Heart left ventricle (tissue), 16 donors: ENCODE results near the gene CDC20. TPM values are rescaled to one million over a fixed set of nuclear protein-coding genes. Genes with fewer than 3 reads are reported as not detected.

Source experiments
- ATAC-seq, 4 donors: fragments of 200-7000 bp; cut with Tn5 transposase; one replicate each; pipeline ENCODE4 v1.9.1; 2020 to 2022; ENCODE audit warnings: moderate library complexity in 4 of 4, mild to moderate bottlenecking in 3 of 4, moderate number of reproducible peaks in 1 of 4
- DNase-seq, 5 donors: peaks; one replicate each; pipeline ENCODE4 v3.0.0-alpha.2; 2020
- H3K27ac ChIP-seq, 12 donors: fragments of 200-600 bp; sonication (generic) in 4 of 12; one replicate each; pipeline versions ENCODE4 v1.5.0 to v1.8.0; 2016 to 2022; ENCODE audit warnings: mild to moderate bottlenecking in 2 of 12
- H3K27me3 ChIP-seq, 9 donors: fragments of 200-600 bp; sonication (generic) in 2 of 9; one replicate each; pipeline versions ENCODE4 v1.5.1 to v1.8.0; 2016 to 2022; ENCODE audit warnings: mild to moderate bottlenecking in 3 of 9
- H3K36me3 ChIP-seq, 9 donors: fragments of 200-600 bp; sonication (generic) in 2 of 9; one replicate each; pipeline versions ENCODE4 v1.5.0 to v1.8.0; 2018 to 2022; ENCODE audit warnings: mild to moderate bottlenecking in 2 of 9
- H3K4me1 ChIP-seq, 12 donors: fragments of 200-600 bp; sonication (generic) in 4 of 12; one replicate each; pipeline versions ENCODE4 v1.5.0 to v1.8.0; 2016 to 2022; ENCODE audit warnings: mild to moderate bottlenecking in 3 of 12
- H3K4me3 ChIP-seq, 12 donors: fragments of 200-600 bp; sonication (generic) in 4 of 12; one replicate each; pipeline versions ENCODE4 v1.5.0 to v1.8.0; 2017 to 2022; ENCODE audit warnings: mild to moderate bottlenecking in 9 of 12, moderate library complexity in 4 of 12
- H3K9me3 ChIP-seq, 12 donors: fragments of 200-600 bp; sonication (generic) in 4 of 12; one replicate each; pipeline versions ENCODE4 v1.5.0 to v1.8.0; 2016 to 2022; ENCODE audit warnings: mild to moderate bottlenecking in 1 of 12
- POLR2A ChIP-seq, 2 donors: fragments of 450-650 bp; IDR thresholded peaks; one replicate each; pipeline ENCODE4 v1.6.1; 2017; ENCODE audit warnings: antibody characterized with exemption in 2 of 2, mild to moderate bottlenecking in 2 of 2, moderate library complexity in 2 of 2
- WGBS, 4 donors: extraction: QIAGEN DNeasy Blood & Tissue Kit in 2 of 4; methylation state at CpG; one replicate each; pipeline versions ENCODE4 v1.1.5 to v1.1.7; 2013 to 2018; 5-methylcytosine and 5-hydroxymethylcytosine counted together
- intact Hi-C, 10 donors: fragments of 100-400 bp; cut with DNase I; formaldehyde crosslinking; loops; one replicate each; pipeline versions ENCODE4 v1.11.1 to v1.14.2; 2022
- microRNA-seq, 4 donors: library from miRNA; unstranded; fragments of <30 nt; microRNA quantifications; one replicate each; pipeline versions ENCODE4 to v1.2.0, GENCODE V29; 2017 to 2020
- polyA plus RNA-seq, 2 donors: library from polyadenylated mRNA; stranded (reverse); fragments of 200-250 nt; gene quantifications; one replicate each; pipeline ENCODE4 v1.2.3, GENCODE V29; 2013
- total RNA-seq, 9 donors: library from RNA; depleted of rRNA in 2 of 9; stranded (reverse); fragments of >200 nt in 2 of 9; fragmentation: NEBNext Ultra II Directional in 3 of 9; extraction: Animal tissue kit (Norgen Biotek cat#: 25700) in 3 of 9; gene quantifications; one replicate each; pipeline versions ENCODE4 v1.1.0 to v1.2.4, GENCODE V29; 2016 to 2023
- TF ChIP-seq, protein P1 (sequence below), 12 donors: fragments of 200-600 bp; sonication (generic) in 4 of 12; IDR thresholded peaks; one replicate each; pipeline versions ENCODE4 v1.5.0 to v1.8.0; 2018 to 2022; ENCODE audit warnings: antibody characterized with exemption in 12 of 12, mild to moderate bottlenecking in 5 of 12
- donor health status: ischemic (EF 13 %, LVEDD 7.1; RV severe dilation, severe dysfunction).
- donor health status: healthy with polysubstance abuse.
- donor health status: DM: no; HTN: yes; CAD: no.
- donor health status: DM: no; HTN: no; CAD: no.
- donor health status: ischemic (EF 25% LVEDD 6.9; RV normal size, moderate dysfunction).
- donor health status: ischemic (EF 25% LVEDD 5.7; RV mildly dilated, moderate dysfunction).
- donor health status: healthy.
- donor health status: DM: yes; HTN: yes; CAD: no.
- donor health status: ischemic (EF 35%, LVEDD 5.7; RV mildly dilated, moderate dysfunction).
- donor health status: nonischemic (EF 11% LVEDD 7.7; RV severe dilation, severe dysfunction).
- donor health status: DM: yes; HTN: yes; CAD: no.
- donor health status: PGD.
- donor health status: ischemic (EF 29% LVEDD 5.4; RV normal size, mild dysfunction).
- donor health status: nonischemic (EF 23%, LVEDD 6.1; RV moderate dilation, normal function).

Gene CDC20
- total and polyA plus RNA-seq, 11 donors, result 0.38 to 16.9 (median 1.5) TPM

DNA sequence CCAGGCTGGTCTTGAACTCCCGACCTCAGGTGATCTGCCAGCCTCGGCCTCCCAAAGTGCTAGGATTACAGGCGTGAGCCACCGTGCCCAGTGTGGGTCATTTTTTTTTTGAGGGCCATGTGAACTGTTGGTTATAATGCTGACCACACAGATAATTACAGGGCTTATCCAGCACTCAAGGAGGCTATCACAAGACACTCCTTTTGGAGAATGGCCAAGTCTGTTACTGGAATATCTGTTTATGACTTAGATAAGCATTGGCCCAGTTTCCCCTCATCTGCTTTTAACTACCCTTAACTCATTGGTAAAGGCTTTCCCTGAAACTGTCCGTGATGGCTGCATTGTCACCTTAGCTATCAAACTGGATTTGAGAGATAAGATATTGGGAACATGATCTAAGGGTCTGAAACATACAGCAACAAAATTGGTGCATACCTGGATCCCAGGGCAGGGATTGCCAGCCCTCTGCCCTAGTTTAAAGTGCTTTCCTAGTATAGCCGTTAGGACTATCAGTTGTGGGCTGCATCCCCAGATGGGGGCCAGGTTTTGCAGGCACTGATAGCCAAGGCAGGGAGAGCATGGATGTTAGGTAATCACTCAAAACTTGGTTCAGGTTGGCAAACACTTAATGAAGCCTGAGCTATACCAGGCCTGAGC is 46.6 kb downstream of the CDC20 start:
- no peaks in the 10 kb centered on the region for H3K27me3 ChIP-seq
- TF ChIP-seq, protein P1, sequence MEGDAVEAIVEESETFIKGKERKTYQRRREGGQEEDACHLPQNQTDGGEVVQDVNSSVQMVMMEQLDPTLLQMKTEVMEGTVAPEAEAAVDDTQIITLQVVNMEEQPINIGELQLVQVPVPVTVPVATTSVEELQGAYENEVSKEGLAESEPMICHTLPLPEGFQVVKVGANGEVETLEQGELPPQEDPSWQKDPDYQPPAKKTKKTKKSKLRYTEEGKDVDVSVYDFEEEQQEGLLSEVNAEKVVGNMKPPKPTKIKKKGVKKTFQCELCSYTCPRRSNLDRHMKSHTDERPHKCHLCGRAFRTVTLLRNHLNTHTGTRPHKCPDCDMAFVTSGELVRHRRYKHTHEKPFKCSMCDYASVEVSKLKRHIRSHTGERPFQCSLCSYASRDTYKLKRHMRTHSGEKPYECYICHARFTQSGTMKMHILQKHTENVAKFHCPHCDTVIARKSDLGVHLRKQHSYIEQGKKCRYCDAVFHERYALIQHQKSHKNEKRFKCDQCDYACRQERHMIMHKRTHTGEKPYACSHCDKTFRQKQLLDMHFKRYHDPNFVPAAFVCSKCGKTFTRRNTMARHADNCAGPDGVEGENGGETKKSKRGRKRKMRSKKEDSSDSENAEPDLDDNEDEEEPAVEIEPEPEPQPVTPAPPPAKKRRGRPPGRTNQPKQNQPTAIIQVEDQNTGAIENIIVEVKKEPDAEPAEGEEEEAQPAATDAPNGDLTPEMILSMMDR (IDR thresholded peaks at IDR 0.05), result no peak
- TF ChIP-seq POLR2A (IDR thresholded peaks at IDR 0.05), result no peak
- intact Hi-C loops, result no loop called here
- H3K4me3 ChIP-seq, result no peak overlapping the region
- DNase-seq, result no peak
- WGBS, 4 donors, result 55 to 62% (median 59%) methylated on average over 6 of the region's 6 CpGs
- H3K36me3 ChIP-seq, result peaks cover 4 to 84% (median 74%) of the 10 kb centered on the region in 9 donors
- no peak overlapping the region for H3K27ac ChIP-seq
- H3K9me3 ChIP-seq, result no peaks in the 10 kb centered on the region
- peaks cover 0 to 11% (median 2%) of the 10 kb centered on the region in 12 donors for H3K4me1 ChIP-seq
- peak in 3 of 4 donors; percentile 31 to 39 (median 33) for ATAC-seq

DNA sequence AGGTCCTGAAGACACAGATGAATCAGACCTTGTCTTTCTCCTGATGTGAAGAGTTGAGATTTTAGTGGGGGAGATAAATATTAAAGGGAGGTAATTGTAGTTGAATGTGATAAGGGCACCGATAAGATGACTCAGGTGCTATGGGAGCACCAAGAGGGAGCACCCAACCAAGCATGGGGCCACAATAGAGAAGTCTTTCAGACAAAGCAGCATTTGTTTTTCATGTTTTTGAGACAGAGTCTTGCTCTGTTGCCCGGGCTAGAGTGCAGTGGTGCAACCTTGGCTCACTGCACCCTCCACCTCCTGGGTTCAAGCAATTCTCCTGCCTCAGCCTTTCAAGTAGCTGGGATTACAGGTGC is 47.1 kb downstream of the CDC20 start:
- Histone ChIP-seq H3K9me3 (no peaks in the 10 kb centered on the region), H3K36me3 (peaks cover 4 to 84% (median 77%) of the 10 kb centered on the region in 9 donors), H3K4me3 (no peak overlapping the region), H3K4me1 (peaks cover 0 to 11% (median 2%) of the 10 kb centered on the region in 12 donors), H3K27ac (no peak overlapping the region), H3K27me3 (no peaks in the 10 kb centered on the region)
- intact Hi-C loops, result no loop called here
- 78 to 90% (median 83%) methylated on average over 2 of the region's 2 CpGs for WGBS, 4 donors
- no peak for DNase-seq
- TF ChIP-seq POLR2A (IDR thresholded peaks at IDR 0.05), result no peak
- TF ChIP-seq, protein P1 (IDR thresholded peaks at IDR 0.05), result no peak
- ATAC-seq, result no peak

DNA sequence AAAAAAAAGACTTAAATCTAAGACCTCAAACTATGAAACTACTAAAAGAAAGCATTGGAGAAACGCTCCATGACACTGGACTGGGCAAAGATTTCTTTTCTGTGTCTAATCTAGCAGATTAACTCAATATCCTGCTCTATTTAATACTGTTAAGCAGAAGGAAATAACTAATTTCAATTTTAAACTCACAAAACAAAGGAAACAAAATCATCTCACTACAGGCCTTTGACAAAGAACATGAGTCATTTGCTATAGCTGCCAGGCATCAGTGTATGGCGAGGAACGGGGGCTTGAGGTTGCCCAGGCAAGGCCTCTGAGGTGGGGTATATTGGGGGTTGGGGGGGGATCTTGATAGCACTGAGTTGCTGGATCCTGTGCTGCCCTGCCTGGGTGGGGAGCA is 51.8 kb downstream of the CDC20 start:
- H3K27ac ChIP-seq, result no peak overlapping the region
- no peaks in the 10 kb centered on the region for H3K27me3 ChIP-seq
- DNase-seq (no peak), ATAC-seq (no peak)
- 92 to 95% (median 94%) methylated on average over 3 of the region's 3 CpGs for WGBS, 4 donors
- intact Hi-C loops, result no loop called here
- no peaks in the 10 kb centered on the region for H3K9me3 ChIP-seq
- TF ChIP-seq, protein P1 (IDR thresholded peaks at IDR 0.05), result no peak
- no peak for TF ChIP-seq POLR2A (IDR thresholded peaks at IDR 0.05)
- H3K4me1 ChIP-seq, result peaks cover 0 to 3% (median 0%) of the 10 kb centered on the region in 12 donors
- no peak overlapping the region for H3K4me3 ChIP-seq
- peaks cover 4 to 73% (median 53%) of the 10 kb centered on the region in 9 donors for H3K36me3 ChIP-seq

Small RNAs within 50 kb of the gene (microRNA-seq; reads per million reads assigned to microRNA genes)
- gene MIR6734, result 1.8 to 4.1 (median 3.3) reads per million in 4 donors

Other genes starting within 250 kb of the CDC20 start
- gene EBNA1BP2, start 186.7 kb upstream of the CDC20 start, total RNA-seq, result 10 to 100 TPM; 22.8 to 62.1 (median 27.2) TPM
- gene EBNA1BP2, start 186.7 kb upstream of the CDC20 start, polyA plus RNA-seq, result 100 to 1,000 TPM in 1 of 2 donors, 10 to 100 TPM in 1; 32.9 to 166 TPM
- under 1 TPM in 4 of 9 donors, not detected in 5; 0.07 to 0.34 (median 0.16) TPM for gene CFAP57, start 186.7 kb upstream of the CDC20 start, total RNA-seq
- under 1 TPM; 0.08 to 0.12 TPM for gene CFAP57, start 186.7 kb upstream of the CDC20 start, polyA plus RNA-seq
- gene TMEM125, start 89.0 kb upstream of the CDC20 start, total RNA-seq, result under 1 TPM in 4 of 9 donors, not detected in 5; 0.15 to 0.68 (median 0.47) TPM
- gene TMEM125, start 89.0 kb upstream of the CDC20 start, polyA plus RNA-seq, result under 1 TPM; 0.11 to 0.30 TPM
- not detected for gene C1orf210, start 73.4 kb upstream of the CDC20 start, total RNA-seq
- not detected for gene C1orf210, start 73.4 kb upstream of the CDC20 start, polyA plus RNA-seq
- gene TIE1, start 58.0 kb upstream of the CDC20 start, total RNA-seq, result 10 to 100 TPM; 19.2 to 65.1 (median 28.4) TPM
- 10 to 100 TPM; 25.1 to 37.6 TPM for gene TIE1, start 58.0 kb upstream of the CDC20 start, polyA plus RNA-seq
- gene MPL, start 21.2 kb upstream of the CDC20 start, total RNA-seq, result under 1 TPM; 0.25 to 0.98 (median 0.59) TPM
- gene MPL, start 21.2 kb upstream of the CDC20 start, polyA plus RNA-seq, result under 1 TPM in 1 of 2 donors, not detected in 1; 0.11 TPM
- gene ELOVL1, start 9.0 kb downstream of the CDC20 start, total RNA-seq, result 10 to 100 TPM; 22.1 to 63.5 (median 33.6) TPM
- 10 to 100 TPM; 25.7 to 93.4 TPM for gene ELOVL1, start 9.0 kb downstream of the CDC20 start, polyA plus RNA-seq
- 10 to 100 TPM; 13.7 to 25.4 (median 16.9) TPM for gene MED8, start 30.8 kb downstream of the CDC20 start, total RNA-seq
- 10 to 100 TPM; 11.7 to 31.4 TPM for gene MED8, start 30.8 kb downstream of the CDC20 start, polyA plus RNA-seq
- gene SZT2, start 30.9 kb downstream of the CDC20 start, total RNA-seq, result 10 to 100 TPM; 19.0 to 39.7 (median 24.4) TPM
- 10 to 100 TPM; 13.1 to 29.1 TPM for gene SZT2, start 30.9 kb downstream of the CDC20 start, polyA plus RNA-seq
- 10 to 100 TPM; 13.9 to 30.3 (median 20.9) TPM for gene HYI, start 95.0 kb downstream of the CDC20 start, total RNA-seq
- 10 to 100 TPM in 1 of 2 donors, 1 to 10 TPM in 1; 8.1 to 33.0 TPM for gene HYI, start 95.0 kb downstream of the CDC20 start, polyA plus RNA-seq
- gene PTPRF, start 171.9 kb downstream of the CDC20 start, total RNA-seq, result 10 to 100 TPM in 1 of 9 donors, 1 to 10 TPM in 8; 2.1 to 74.1 (median 6.3) TPM
- 1 to 10 TPM in 1 of 2 donors, under 1 TPM in 1; 0.91 to 4.0 TPM for gene PTPRF, start 171.9 kb downstream of the CDC20 start, polyA plus RNA-seq